C4-2B (cell line): ENCODE measurements around the gene TNFSF13.

Experiments
- H3K27ac ChIP-seq: fragments of 450-650 bp; 2 replicates; pipeline ENCODE4 v1.5.1; 2017
- CTCF ChIP-seq: fragments of 450-650 bp; conservative IDR thresholded peaks from 2 replicates; pipeline ENCODE4 v1.5.1; 2017; ENCODE audit warnings: mild to moderate bottlenecking
- ZFX ChIP-seq: fragments of 450-650 bp; IDR thresholded peaks from 2 replicates; pipeline ENCODE4 v1.6.1; 2017

The TNFSF13 gene

GRCh38 chr17:7558544-7559319 lies at the start of gene TNFSF13:
Gene TNFSF13 (plus strand): TSS chr17:7558750. CDS start chr17:7559040, 290 bp downstream.
- TF ChIP-seq ZFX: no peak
- TF ChIP-seq CTCF: no peak
- H3K27ac ChIP-seq: peak within 1 kb of the TSS; percentile 93

GRCh38 chr17:7508846-7509245 lies 49.7 kb upstream of the TNFSF13 start:
- H3K27ac ChIP-seq: no peak overlapping the region
- no peak for TF ChIP-seq ZFX
- no peak for TF ChIP-seq CTCF

- TF ChIP-seq CTCF: no peak
- TF ChIP-seq ZFX: no peak
- no peak overlapping the region for H3K27ac ChIP-seq
These were observed 48.6 kb upstream of the TNFSF13 start for GRCh38 chr17:7509937-7510336.

- no peak overlapping the region for H3K27ac ChIP-seq
- TF ChIP-seq ZFX: no peak
- TF ChIP-seq CTCF: no peak
These were observed 47.4 kb upstream of the TNFSF13 start for GRCh38 chr17:7511108-7511507.

- no peak for TF ChIP-seq CTCF
- TF ChIP-seq ZFX: no peak
- no peak overlapping the region for H3K27ac ChIP-seq
These were observed 46.4 kb upstream of the TNFSF13 start for GRCh38 chr17:7512105-7512504.

- TF ChIP-seq CTCF (no peak), ZFX (no peak)
- H3K27ac ChIP-seq: no peak overlapping the region
These were observed 45.6 kb upstream of the TNFSF13 start for GRCh38 chr17:7512824-7513540.

GRCh38 chr17:7513850-7514419 lies 44.6 kb upstream of the TNFSF13 start:
- TF ChIP-seq ZFX (no peak), CTCF (no peak)
- no peak overlapping the region for H3K27ac ChIP-seq
